ENCODE measurements around the gene ITGBL1.

ITGBL1 gene

GRCh38 chr13:101450749-101451130, 1.7 kb upstream of the ITGBL1 start:
- in situ Hi-C loops (cut with HindIII; ENCODE audit: low sequenced_read_pairs), result loop anchor here (5.0 kb wide), 1 partner anchor 33 kb away; the partner anchor contains the start of gene NALCN
- TF ChIP-seq CTCF (IDR thresholded peaks at IDR 0.05; ENCODE audit: low read depth, low read length, missing control alignments), result no peak
- H3K4me3 ChIP-seq (ENCODE audit: low read depth, low read length), result no peak overlapping the region
- DNase-seq (ENCODE audit: low read depth), result no peak

GRCh38 chr13:101451641-101452040, 834 bp upstream of the ITGBL1 start:
- no peak for DNase-seq (ENCODE audit: low read depth)
- TF ChIP-seq CTCF (IDR thresholded peaks at IDR 0.05; ENCODE audit: low read depth, low read length, missing control alignments), result no peak
- in situ Hi-C loops (cut with HindIII; ENCODE audit: low sequenced_read_pairs), result loop anchor here (5.0 kb wide), 1 partner anchor 34 kb away; the partner anchor contains the start of gene NALCN
- H3K4me3 ChIP-seq (ENCODE audit: low read depth, low read length), result no peak overlapping the region

- TF ChIP-seq CTCF (IDR thresholded peaks at IDR 0.05; ENCODE audit: low read depth, low read length, missing control alignments), result peak; percentile 6
- DNase-seq (ENCODE audit: low read depth), result no peak
- in situ Hi-C loops (cut with HindIII; ENCODE audit: low sequenced_read_pairs), result loop anchor here (5.0 kb wide), 1 partner anchor 36 kb away; the partner anchor contains the start of gene NALCN
- peak overlapping the region; percentile 33 for H3K4me3 ChIP-seq (ENCODE audit: low read depth, low read length)
Observed at GRCh38 chr13:101453784-101454201, 1.3 kb downstream of the ITGBL1 start.

- in situ Hi-C loops (cut with HindIII; ENCODE audit: low sequenced_read_pairs), result loop anchor here (5.0 kb wide), 1 partner anchor 37 kb away; the partner anchor contains the start of gene NALCN
- no peak overlapping the region for H3K4me3 ChIP-seq (ENCODE audit: low read depth, low read length)
- DNase-seq (ENCODE audit: low read depth), result no peak
- TF ChIP-seq CTCF (IDR thresholded peaks at IDR 0.05; ENCODE audit: low read depth, low read length, missing control alignments), result no peak
Observed at GRCh38 chr13:101454767-101455166, 2.3 kb downstream of the ITGBL1 start.

- no peak overlapping the region for H3K4me3 ChIP-seq (ENCODE audit: low read depth, low read length)
- TF ChIP-seq CTCF (IDR thresholded peaks at IDR 0.05; ENCODE audit: low read depth, low read length, missing control alignments), result no peak
- DNase-seq (ENCODE audit: low read depth), result peak; percentile 87
- in situ Hi-C loops (cut with HindIII; ENCODE audit: low sequenced_read_pairs), result no loop called here
Observed at GRCh38 chr13:101455863-101456262, 3.4 kb downstream of the ITGBL1 start.

- in situ Hi-C loops (cut with HindIII; ENCODE audit: low sequenced_read_pairs), result no loop called here
- no peak for TF ChIP-seq CTCF (IDR thresholded peaks at IDR 0.05; ENCODE audit: low read depth, low read length, missing control alignments)
- no peak overlapping the region for H3K4me3 ChIP-seq (ENCODE audit: low read depth, low read length)
- no peak for DNase-seq (ENCODE audit: low read depth)
Observed at GRCh38 chr13:101457176-101457575, 4.7 kb downstream of the ITGBL1 start.

Measured in astrocyte of the cerebellum (primary cell).